H9 (cell line): ENCODE data around the gene FHL2. TPM values are rescaled to one million over a fixed set of nuclear protein-coding genes. Genes with fewer than 3 reads are reported as not detected.

ENCODE experiments used
- DNase-seq: peaks from one replicate; pipeline ENCODE4 v3.0.0-alpha.2; 2017
- H2AFZ ChIP-seq: one replicate; pipeline ENCODE4 v1.6.1; 2013; ENCODE audit warnings: mild to moderate bottlenecking, low read length, control low read depth, moderate library complexity
- H2AK5ac ChIP-seq: 2 replicates; pipeline ENCODE4 v1.6.1; 2013; ENCODE audit warnings: low read length, control low read depth, mixed read lengths; ENCODE audit not compliant: insufficient read length
- H2BK120ac ChIP-seq: one replicate; pipeline ENCODE4 v1.6.1; 2013; ENCODE audit warnings: low read depth, mild to moderate bottlenecking, low read length, control low read depth, inconsistent platforms; ENCODE audit not compliant: poor library complexity, severe bottlenecking
- H2BK12ac ChIP-seq: 2 replicates; pipeline ENCODE4 v1.6.1; 2013; ENCODE audit warnings: low read length, control low read depth, mixed read lengths, low read depth; ENCODE audit not compliant: insufficient read length
- H2BK15ac ChIP-seq: 2 replicates; pipeline ENCODE4 v1.6.1; 2013; ENCODE audit warnings: low read depth, low read length, control low read depth
- H2BK20ac ChIP-seq: one replicate; pipeline ENCODE4 v1.6.1; 2013; ENCODE audit warnings: low read depth, mild to moderate bottlenecking, low read length, control low read depth, inconsistent platforms; ENCODE audit not compliant: poor library complexity, severe bottlenecking
- H2BK5ac ChIP-seq: 2 replicates; pipeline ENCODE4 v1.6.1; 2013; ENCODE audit warnings: low read length, control low read depth, mixed read lengths; ENCODE audit not compliant: insufficient read length
- H3K14ac ChIP-seq: 2 replicates; pipeline ENCODE4 v1.6.1; 2013; ENCODE audit warnings: low read length, control low read depth; ENCODE audit not compliant: insufficient read depth
- H3K18ac ChIP-seq: 2 replicates; pipeline ENCODE4 v1.6.1; 2013; ENCODE audit warnings: low read depth, mild to moderate bottlenecking, mixed read lengths, low read length, control low read depth; ENCODE audit not compliant: insufficient read length
- H3K23ac ChIP-seq: 2 replicates; pipeline ENCODE4 v1.6.1; 2013; ENCODE audit warnings: low read length, control low read depth, mixed read lengths, low read depth; ENCODE audit not compliant: insufficient read length
- H3K23me2 ChIP-seq: 2 replicates; pipeline ENCODE4 v1.6.1; 2013; ENCODE audit warnings: low read depth, mild to moderate bottlenecking, mixed read lengths, low read length, control low read depth; ENCODE audit not compliant: insufficient read length, poor library complexity, severe bottlenecking
- H3K27ac ChIP-seq: 2 replicates; pipeline ENCODE4 v1.5.1; 2013; ENCODE audit warnings: low read length, control low read depth, mixed read lengths, low read depth; ENCODE audit not compliant: insufficient read length
- H3K27me3 ChIP-seq: 2 replicates; pipeline ENCODE4 v1.6.1; 2013; ENCODE audit warnings: low read length, control low read depth, inconsistent platforms; ENCODE audit not compliant: insufficient read depth
- H3K4ac ChIP-seq: 2 replicates; pipeline ENCODE4 v1.6.1; 2013; ENCODE audit warnings: low read depth, mild to moderate bottlenecking, control low read depth, inconsistent platforms, low read length, moderate library complexity
- H3K4me1 ChIP-seq: 2 replicates; pipeline ENCODE4 v1.6.1; 2013; ENCODE audit warnings: low read length, control low read depth, inconsistent platforms; ENCODE audit not compliant: insufficient read depth
- H3K4me2 ChIP-seq: 2 replicates; pipeline ENCODE4 v1.6.1; 2013; ENCODE audit warnings: low read length, control low read depth, mixed read lengths; ENCODE audit not compliant: insufficient read length, insufficient read depth
- H3K56ac ChIP-seq: 2 replicates; pipeline ENCODE4 v1.6.1; 2013; ENCODE audit warnings: low read depth, mild to moderate bottlenecking, mixed read lengths, low read length, control low read depth; ENCODE audit not compliant: insufficient read length
- H3K79me1 ChIP-seq: 2 replicates; pipeline ENCODE4 v1.6.1; 2013; ENCODE audit warnings: low read depth, mild to moderate bottlenecking, moderate library complexity, low read length, control low read depth, inconsistent platforms; ENCODE audit not compliant: insufficient read depth, poor library complexity, severe bottlenecking
- H3K79me2 ChIP-seq: 2 replicates; pipeline ENCODE4 v1.6.1; 2013; ENCODE audit warnings: low read length, control low read depth, inconsistent platforms; ENCODE audit not compliant: insufficient read depth
- H3K9ac ChIP-seq: 2 replicates; pipeline ENCODE4 v1.6.1; 2013; ENCODE audit warnings: low read length, control low read depth, mixed read lengths; ENCODE audit not compliant: insufficient read length; ENCODE audit errors: extremely low read depth
- H3K9me3 ChIP-seq: one replicate; pipeline ENCODE4 v1.6.1; 2013; ENCODE audit warnings: low read depth, low read length, inconsistent platforms; ENCODE audit not compliant: control insufficient read depth
- H3T11ph ChIP-seq: one replicate; pipeline ENCODE4 v1.6.1; 2013; ENCODE audit warnings: mild to moderate bottlenecking, low read length, control low read depth, inconsistent platforms
- H4K20me1 ChIP-seq: one replicate; pipeline ENCODE4 v1.6.1; 2013; ENCODE audit not compliant: control insufficient read depth, insufficient read length, insufficient read depth
- H4K5ac ChIP-seq: 2 replicates; pipeline ENCODE4 v1.6.1; 2013; ENCODE audit warnings: low read depth, mild to moderate bottlenecking, mixed read lengths, low read length, control low read depth; ENCODE audit not compliant: insufficient read length
- H4K8ac ChIP-seq: replicated peaks from 2 replicates; pipeline ENCODE4 v1.6.1; 2013; ENCODE audit warnings: low read length, control low read depth, mixed read lengths, low read depth; ENCODE audit not compliant: insufficient read length
- H4K91ac ChIP-seq: 2 replicates; pipeline ENCODE4 v1.6.1; 2013; ENCODE audit warnings: low read depth, mild to moderate bottlenecking, moderate library complexity, mixed read lengths, low read length, control low read depth; ENCODE audit not compliant: insufficient read length
- H3K27ac Mint-ChIP-seq, 3 experiments: 2 replicates in 2 of 3; 3 replicates in 1 of 3; pipeline ENCODE4 v1.8.0; 2020 to 2021; ENCODE audit warnings: mixed read lengths in 3 of 3, mild to moderate bottlenecking in 1 of 3, moderate library complexity in 1 of 3
- H3K27me3 Mint-ChIP-seq: 2 replicates; pipeline ENCODE4 v1.8.0; 2021; ENCODE audit warnings: low read depth, mild to moderate bottlenecking, moderate library complexity, mixed read lengths
- H3K36me3 Mint-ChIP-seq, 3 experiments: 2 replicates in 2 of 3; 3 replicates in 1 of 3; pipeline ENCODE4 v1.8.0; 2020 to 2021; ENCODE audit warnings: low read depth in 3 of 3, mixed read lengths in 3 of 3; ENCODE audit not compliant: insufficient read depth in 1 of 3
- H3K4me1 Mint-ChIP-seq, 2 experiments: 2 replicates each; pipeline ENCODE4 v1.8.0; 2020; ENCODE audit warnings: mixed read lengths in 2 of 2
- H3K4me3 Mint-ChIP-seq, 2 experiments: 2 replicates in 1 of 2; 3 replicates in 1 of 2; pipeline ENCODE4 v1.8.0; 2020 to 2021; ENCODE audit warnings: mild to moderate bottlenecking in 2 of 2, mixed read lengths in 2 of 2, moderate library complexity in 1 of 2
- H3K9me3 Mint-ChIP-seq, 2 experiments: 2 replicates in 1 of 2; 3 replicates in 1 of 2; pipeline ENCODE4 v1.8.0; 2020; ENCODE audit warnings: mild to moderate bottlenecking in 2 of 2, mixed read lengths in 2 of 2, moderate library complexity in 1 of 2
- WGBS: extraction: QIAGEN DNeasy Blood & Tissue Kit; methylation state at CpG from one replicate; pipeline ENCODE4 v1.1.7; 2013; ENCODE audit warnings: missing lambda C conversion rate, low lambda C conversion rate, mixed read lengths; ENCODE audit not compliant: insufficient read length; ENCODE audit errors: extremely low coverage; 5-methylcytosine and 5-hydroxymethylcytosine counted together
- total RNA-seq: library from RNA; stranded (reverse); gene quantifications from 2 replicates; pipeline ENCODE4 v1.2.1, GENCODE V29; 2021
- TF ChIP-seq, protein P1 (sequence below): fragments of 200-600 bp; sonication (generic); conservative IDR thresholded peaks from 3 replicates; pipeline ENCODE4 v1.8.0; 2021; ENCODE audit warnings: antibody characterized with exemption, mild to moderate bottlenecking

The FHL2 gene
- total RNA-seq, 1 experiment from 2014 or later, result 34.9 TPM

- no peak overlapping the region for H2AFZ ChIP-seq
- H3K23me2 ChIP-seq, result no peaks in the 10 kb centered on the region
- Mint-ChIP-seq H3K4me3 (no peak overlapping the region), H3K9me3 (peaks cover 0 to 2% of the 10 kb centered on the region in 2 experiments; a peak in 1 of 5 replicates), H3K27me3 (peaks cover 5% of the 10 kb centered on the region), H3K4me1 (no peaks in the 10 kb centered on the region; a peak in 1 of 4 replicates), H3K27ac (no peak overlapping the region), H3K36me3 (peaks cover 0 to 4% (median 0%) of the 10 kb centered on the region in 3 experiments; a peak in 2 of 7 replicates)
- no peak overlapping the region for H3K9ac ChIP-seq
- H4K91ac ChIP-seq, result no peak overlapping the region
- H2BK15ac ChIP-seq, result no peak overlapping the region
- H3K4me2 ChIP-seq, result no peak overlapping the region
- no peak overlapping the region for H3K27ac ChIP-seq
- H4K8ac ChIP-seq, result no peak overlapping the region
- H3K23ac ChIP-seq, result no peak overlapping the region
- H3T11ph ChIP-seq, result no peak overlapping the region
- no CpG with 5 or more reads among the region's 1 CpG for WGBS
- no peak overlapping the region for H2AK5ac ChIP-seq
- no peak overlapping the region for H2BK20ac ChIP-seq
- H3K14ac ChIP-seq, result no peak overlapping the region
- TF ChIP-seq, protein P1, sequence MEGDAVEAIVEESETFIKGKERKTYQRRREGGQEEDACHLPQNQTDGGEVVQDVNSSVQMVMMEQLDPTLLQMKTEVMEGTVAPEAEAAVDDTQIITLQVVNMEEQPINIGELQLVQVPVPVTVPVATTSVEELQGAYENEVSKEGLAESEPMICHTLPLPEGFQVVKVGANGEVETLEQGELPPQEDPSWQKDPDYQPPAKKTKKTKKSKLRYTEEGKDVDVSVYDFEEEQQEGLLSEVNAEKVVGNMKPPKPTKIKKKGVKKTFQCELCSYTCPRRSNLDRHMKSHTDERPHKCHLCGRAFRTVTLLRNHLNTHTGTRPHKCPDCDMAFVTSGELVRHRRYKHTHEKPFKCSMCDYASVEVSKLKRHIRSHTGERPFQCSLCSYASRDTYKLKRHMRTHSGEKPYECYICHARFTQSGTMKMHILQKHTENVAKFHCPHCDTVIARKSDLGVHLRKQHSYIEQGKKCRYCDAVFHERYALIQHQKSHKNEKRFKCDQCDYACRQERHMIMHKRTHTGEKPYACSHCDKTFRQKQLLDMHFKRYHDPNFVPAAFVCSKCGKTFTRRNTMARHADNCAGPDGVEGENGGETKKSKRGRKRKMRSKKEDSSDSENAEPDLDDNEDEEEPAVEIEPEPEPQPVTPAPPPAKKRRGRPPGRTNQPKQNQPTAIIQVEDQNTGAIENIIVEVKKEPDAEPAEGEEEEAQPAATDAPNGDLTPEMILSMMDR, result no peak
- no peak overlapping the region for H4K5ac ChIP-seq
- no peaks in the 10 kb centered on the region; the same call in 1 of the 2 replicates for H3K27me3 ChIP-seq
- no peak overlapping the region for H2BK120ac ChIP-seq
- H3K4me1 ChIP-seq, result no peaks in the 10 kb centered on the region
- no peaks in the 10 kb centered on the region for H3K79me1 ChIP-seq
- H2BK12ac ChIP-seq, result no peak overlapping the region
- no peak overlapping the region for H3K4ac ChIP-seq
- no peaks in the 10 kb centered on the region for H3K79me2 ChIP-seq
- no peak overlapping the region for H2BK5ac ChIP-seq
- no peaks in the 10 kb centered on the region for H3K9me3 ChIP-seq
- no peaks in the 10 kb centered on the region for H4K20me1 ChIP-seq
- no peak for DNase-seq
- H3K18ac ChIP-seq, result no peak overlapping the region
- H3K56ac ChIP-seq, result no peak overlapping the region
These were observed 19.1 kb upstream of the FHL2 start for GRCh38 chr2:105417857-105418436.
